HG03565 (cell line): ENCODE data around the gene PCDHA1.

Source experiments
- ATAC-seq: cut with Tn5 transposase; IDR thresholded peaks from one replicate; pipeline ENCODE4 v1.9.1; 2021; ENCODE audit warnings: mild to moderate bottlenecking, moderate library complexity; ENCODE audit not compliant: unreplicated experiment

PCDHA1 gene

GRCh38 chr5:140986117-140986521 lies 200.2 kb downstream of the PCDHA1 start:
- ATAC-seq, result no peak

GRCh38 chr5:140988100-140988499 lies 202.2 kb downstream of the PCDHA1 start:
- no peak for ATAC-seq

- ATAC-seq, result no peak
Measured at GRCh38 chr5:140988608-140989007, 202.7 kb downstream of the PCDHA1 start.

- no peak for ATAC-seq
Measured at GRCh38 chr5:140989254-140990020, 203.5 kb downstream of the PCDHA1 start.

- no peak for ATAC-seq
Measured at GRCh38 chr5:140992828-140993227, 206.9 kb downstream of the PCDHA1 start.

GRCh38 chr5:140996060-140996459 lies 210.1 kb downstream of the PCDHA1 start:
- no peak for ATAC-seq

- ATAC-seq, result no peak
Measured at GRCh38 chr5:140998921-140999410, 213.0 kb downstream of the PCDHA1 start.

GRCh38 chr5:141001446-141001843 lies 215.5 kb downstream of the PCDHA1 start:
- no peak for ATAC-seq

- no peak for ATAC-seq
Measured at GRCh38 chr5:141001844-141002604, 216.1 kb downstream of the PCDHA1 start.

- no peak for ATAC-seq
Measured at GRCh38 chr5:141002605-141002965, 216.6 kb downstream of the PCDHA1 start.

GRCh38 chr5:141003031-141003430 lies 217.1 kb downstream of the PCDHA1 start:
- ATAC-seq, result no peak

GRCh38 chr5:141003791-141004611 lies 218.1 kb downstream of the PCDHA1 start:
- no peak for ATAC-seq

GRCh38 chr5:141007791-141008190 lies 221.9 kb downstream of the PCDHA1 start:
- no peak for ATAC-seq

GRCh38 chr5:141010047-141010793 lies 224.3 kb downstream of the PCDHA1 start:
- ATAC-seq, result no peak

GRCh38 chr5:141017943-141018342 lies 232.0 kb downstream of the PCDHA1 start:
- ATAC-seq, result no peak

GRCh38 chr5:141022384-141022783 lies 236.4 kb downstream of the PCDHA1 start:
- ATAC-seq, result no peak

- no peak for ATAC-seq
Measured at GRCh38 chr5:141031006-141031405, 245.1 kb downstream of the PCDHA1 start.

- no peak for ATAC-seq
Measured at GRCh38 chr5:141032626-141033025, 246.7 kb downstream of the PCDHA1 start.

- no peak for ATAC-seq
Measured at GRCh38 chr5:141039061-141039460, 253.1 kb downstream of the PCDHA1 start.

- no peak for ATAC-seq
Measured at GRCh38 chr5:141039517-141039916, 253.6 kb downstream of the PCDHA1 start.
